Endothelial cell of umbilical vein (primary cell): ENCODE data around the gene WEE2. TPM values are rescaled to one million over a fixed set of nuclear protein-coding genes. Genes with fewer than 3 reads are reported as not detected.

Experiments used
- BruUV-seq: library from RNA; stranded (reverse); fragments of 400-500 nt; replicated peaks from 2 replicates; lab custom pipeline; 2021; lab: Mats Ljungman, UMichigan
- CTCF ChIA-PET: fragments of 300-600, 350-600 bp; sonication (Branson Sonifier 250); formaldehyde crosslinking; loops from one replicate; lab custom pipeline; 2021; ENCODE audit warnings: antibody characterized with exemption, inconsistent platforms; lab: Charles Lee
- POLR2A ChIA-PET: fragments of 300-600, 350-600 bp; sonication (Branson Sonifier 250); formaldehyde crosslinking; loops from one replicate; lab custom pipeline; 2021; ENCODE audit warnings: antibody characterized with exemption, inconsistent platforms; lab: Charles Lee
- DNase-seq: peaks from one replicate; pipeline ENCODE4 v3.0.0-alpha.2; 2011; ENCODE audit warnings: low read depth, low spot score
- FAIRE-seq: peaks from 2 replicates; lab custom pipeline; 2011; peaks lifted over from hg19 to GRCh38; lab: Jason Lieb, UNC
- H2AFZ ChIP-seq: 2 replicates; pipeline ENCODE4 v1.6.0; 2012; ENCODE audit warnings: low read depth, low read length, control low read depth, inconsistent platforms
- H3K27ac ChIP-seq: 2 replicates; pipeline ENCODE4 v1.5.1; 2011; ENCODE audit warnings: low read depth, mild to moderate bottlenecking, control low read depth, low read length, moderate library complexity; ENCODE audit not compliant: insufficient read depth
- H3K27me3 ChIP-seq, 2 experiments: 2 replicates each; pipeline versions ENCODE4 v1.6.0 to v1.6.1; 2011; ENCODE audit warnings: low read length in 2 of 2, mixed read lengths in 1 of 2; ENCODE audit not compliant: control insufficient read depth in 2 of 2, insufficient read depth in 2 of 2
- H3K36me3 ChIP-seq, 2 experiments: 2 replicates in 1 of 2; 3 replicates in 1 of 2; pipeline ENCODE4 v1.5.1; 2011; ENCODE audit warnings: low read length in 2 of 2, mild to moderate bottlenecking in 1 of 2, moderate library complexity in 1 of 2; ENCODE audit not compliant: control insufficient read depth in 2 of 2, insufficient read depth in 2 of 2; ENCODE audit errors: extremely low read depth in 1 of 2
- H3K4me1 ChIP-seq: 3 replicates; pipeline ENCODE4 v1.5.1; 2011; ENCODE audit warnings: mild to moderate bottlenecking, low read length; ENCODE audit not compliant: control insufficient read depth, insufficient read depth; ENCODE audit errors: extremely low read depth
- H3K4me2 ChIP-seq: 2 replicates; pipeline ENCODE4 v1.6.1; 2011; ENCODE audit warnings: low read length, control low read depth, mixed read lengths; ENCODE audit not compliant: insufficient read depth
- H3K4me3 ChIP-seq, 3 experiments: fragments of 200-600 bp in 1 of 3; sonication (generic), shearing (Covaris generic) in 1 of 3; replicated peaks in 1 of 3; 2 replicates each; pipeline ENCODE4 v1.5.1; 2011 to 2016; ENCODE audit warnings: control low read depth in 3 of 3, low read length in 3 of 3, mild to moderate bottlenecking in 2 of 3, inconsistent platforms in 1 of 3, low read depth in 1 of 3, moderate library complexity in 1 of 3; ENCODE audit not compliant: insufficient read depth in 1 of 3
- H3K79me2 ChIP-seq: 2 replicates; pipeline ENCODE4 v1.6.0; 2012; ENCODE audit warnings: low read length, inconsistent platforms; ENCODE audit not compliant: control insufficient read depth, insufficient read depth
- H3K9ac ChIP-seq: replicated peaks from 2 replicates; pipeline ENCODE3; 2011; ENCODE audit warnings: low read length, control low read depth; ENCODE audit not compliant: insufficient read depth; ENCODE audit errors: extremely low read depth
- H3K9me1 ChIP-seq: replicated peaks from 3 replicates; pipeline ENCODE4 v1.6.0; 2011; ENCODE audit warnings: mild to moderate bottlenecking, low read length; ENCODE audit not compliant: control insufficient read depth, insufficient read depth; ENCODE audit errors: extremely low read depth
- H3K9me3 ChIP-seq: replicated peaks from 2 replicates; pipeline ENCODE4 v1.5.1; 2012; ENCODE audit warnings: low read length, inconsistent platforms; ENCODE audit not compliant: control insufficient read depth, insufficient read depth
- H4K20me1 ChIP-seq: replicated peaks from 2 replicates; pipeline ENCODE3; 2011; ENCODE audit warnings: mild to moderate bottlenecking, low read length; ENCODE audit not compliant: control insufficient read depth, insufficient read depth; ENCODE audit errors: extremely low read depth
- EZH2 ChIP-seq: IDR thresholded peaks from 2 replicates; pipeline ENCODE4 v1.6.1; 2012; ENCODE audit warnings: borderline replicate concordance, low read depth, mild to moderate bottlenecking, moderate library complexity, low read length, inconsistent platforms; ENCODE audit not compliant: severe bottlenecking
- FOS ChIP-seq: IDR thresholded peaks from 2 replicates; pipeline ENCODE4 v1.6.1; 2011; ENCODE audit warnings: mild to moderate bottlenecking, low read length, moderate library complexity, borderline replicate concordance; ENCODE audit not compliant: insufficient read depth
- GATA2 ChIP-seq: IDR thresholded peaks from 2 replicates; pipeline ENCODE4 v1.7.0; 2011; ENCODE audit warnings: low read depth, mild to moderate bottlenecking, moderate library complexity, mixed read lengths, low read length; ENCODE audit not compliant: insufficient read length, insufficient read depth
- JUN ChIP-seq: IDR thresholded peaks from 2 replicates; pipeline ENCODE4 v1.6.1; 2011; ENCODE audit warnings: borderline replicate concordance, low read depth; ENCODE audit not compliant: insufficient read length, insufficient read depth
- MYC ChIP-seq: IDR thresholded peaks from one replicate; pipeline ENCODE4 v1.6.1; 2011; ENCODE audit warnings: mild to moderate bottlenecking, low read depth, low read length
- POLR2A ChIP-seq: IDR thresholded peaks from 2 replicates; pipeline ENCODE4 v1.6.1; 2012; ENCODE audit warnings: low read depth, mild to moderate bottlenecking, control low read depth, low read length
- POLR2AphosphoS5 ChIP-seq: IDR thresholded peaks from 2 replicates; pipeline ENCODE4 v1.6.1; 2012; ENCODE audit warnings: low read depth, mild to moderate bottlenecking, control low read depth, low read length, moderate library complexity; ENCODE audit not compliant: insufficient read depth
- dilution Hi-C: fragments of 300-500 bp; cut with MboI; formaldehyde crosslinking; loops from one replicate; pipeline ENCODE4 v1.15.0; 2019; ENCODE audit warnings: low sequenced_read_pairs; ENCODE audit not compliant: extremely low pct_ligation_motif_present
- intact Hi-C: fragments of 100-400 bp; cut with micrococcal nuclease; formaldehyde crosslinking; loops from one replicate; pipeline ENCODE4 v1.10.0; 2022
- polyA plus RNA-seq, 4 experiments: library from polyadenylated mRNA; depleted of rRNA in 3 of 4; stranded (reverse) in 3 of 4; unstranded in 1 of 4; fragments of >200 nt; gene quantifications; 2 replicates each; pipeline versions ENCODE4 v1.2.1 to v1.2.3, GENCODE V29; 2011 to 2012; ENCODE audit warnings: missing spikeins in 1 of 4
- total RNA-seq: library from RNA; stranded (reverse); gene quantifications from 2 replicates; pipeline ENCODE4 v1.2.3, GENCODE V29; 2021
- TF ChIP-seq, protein P1 (sequence below): IDR thresholded peaks from 2 replicates; pipeline ENCODE4 v1.6.1; 2011; ENCODE audit not compliant: insufficient read depth, insufficient read length

WEE2 gene
- total and polyA plus RNA-seq, 2 donors (not counting 3 experiments of a cell fraction or from before 2014, with no cell fraction given): not detected

DNA sequence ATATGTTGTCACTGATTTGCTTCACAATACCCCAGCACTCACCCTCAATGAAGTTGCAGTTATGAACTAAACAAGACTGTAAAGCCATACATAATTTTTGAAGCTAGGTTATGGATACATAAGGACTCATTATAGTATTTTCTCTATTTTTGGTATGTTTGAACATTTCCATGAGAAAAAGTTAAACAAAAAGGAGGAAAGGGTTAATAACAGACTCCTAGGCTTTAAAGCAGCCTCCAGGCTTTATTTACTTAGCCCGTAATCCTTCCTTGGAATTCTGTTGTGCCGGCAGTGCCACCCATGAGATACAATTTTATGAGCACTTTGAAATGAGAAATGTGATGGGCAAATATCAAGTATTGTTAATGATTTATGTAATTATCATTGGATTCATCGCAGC, 4.0 kb upstream of the WEE2 start:
- BruUV-seq: no TSS peak
- ChIA-PET POLR2A (no interaction called here), CTCF (no interaction called here)
- H3K4me3 ChIP-seq: no peak overlapping the region
- H4K20me1 ChIP-seq: no peaks in the 10 kb centered on the region
- FAIRE-seq: no peak
- H3K27ac ChIP-seq: no peak overlapping the region
- intact Hi-C loops (no loop called here), dilution Hi-C loops (no loop called here)
- H3K9ac ChIP-seq: no peak overlapping the region
- TF ChIP-seq POLR2AphosphoS5 (no peak), MYC (no peak), FOS (no peak), POLR2A (no peak), JUN (no peak)
- TF ChIP-seq, protein P1, sequence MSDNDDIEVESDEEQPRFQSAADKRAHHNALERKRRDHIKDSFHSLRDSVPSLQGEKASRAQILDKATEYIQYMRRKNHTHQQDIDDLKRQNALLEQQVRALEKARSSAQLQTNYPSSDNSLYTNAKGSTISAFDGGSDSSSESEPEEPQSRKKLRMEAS: no peak
- no peak for DNase-seq
- no peak overlapping the region for H2AFZ ChIP-seq
- H3K9me1 ChIP-seq: no peaks in the 10 kb centered on the region
- H3K79me2 ChIP-seq: peaks cover 12% of the 10 kb centered on the region
- H3K4me2 ChIP-seq: no peak overlapping the region
- peaks cover 10 to 18% of the 10 kb centered on the region in 2 experiments for H3K27me3 ChIP-seq
- peaks cover 10% of the 10 kb centered on the region for H3K4me1 ChIP-seq
- H3K9me3 ChIP-seq: no peaks in the 10 kb centered on the region
- H3K36me3 ChIP-seq: no peaks in the 10 kb centered on the region

DNA sequence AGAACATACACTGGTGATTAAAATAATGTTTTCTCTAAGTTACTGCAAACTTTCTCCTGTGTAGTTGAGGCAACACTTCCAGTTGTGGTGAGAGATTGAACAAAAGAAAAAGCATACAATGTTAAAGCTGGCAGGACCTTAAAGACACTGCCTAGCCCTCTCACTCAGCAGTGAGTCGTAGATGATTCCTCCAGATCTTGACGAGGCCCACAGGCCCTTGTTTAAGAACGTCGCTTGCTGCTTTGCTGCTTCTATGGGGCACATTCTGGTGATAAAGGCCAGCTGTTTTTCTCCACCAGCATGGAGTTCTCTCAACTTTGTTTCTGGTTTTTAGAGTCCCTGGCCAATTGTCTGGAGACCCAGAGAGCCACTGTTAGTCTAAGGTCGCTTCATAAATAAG, 3.4 kb upstream of the WEE2 start:
- intact Hi-C loops: no loop called here
- no peaks in the 10 kb centered on the region for H3K9me3 ChIP-seq
- no peak overlapping the region for H3K27ac ChIP-seq
- H3K4me3 ChIP-seq: no peak overlapping the region
- CTCF ChIA-PET: no interaction called here
- H4K20me1 ChIP-seq: no peaks in the 10 kb centered on the region
- DNase-seq: no peak
- H3K4me2 ChIP-seq: no peak overlapping the region
- no peaks in the 10 kb centered on the region for H3K36me3 ChIP-seq
- POLR2A ChIA-PET: no interaction called here
- peaks cover 10% of the 10 kb centered on the region for H3K4me1 ChIP-seq
- H3K9me1 ChIP-seq: no peaks in the 10 kb centered on the region
- FAIRE-seq: no peak
- dilution Hi-C loops: no loop called here
- TF ChIP-seq EZH2 (no peak), POLR2A (no peak), GATA2 (no peak), JUN (no peak)
- TF ChIP-seq, protein P1: no peak
- H2AFZ ChIP-seq: no peak overlapping the region
- H3K79me2 ChIP-seq: peaks cover 9% of the 10 kb centered on the region
- no TSS peak for BruUV-seq
- H3K9ac ChIP-seq: no peak overlapping the region
- peaks cover 10 to 18% of the 10 kb centered on the region in 2 experiments for H3K27me3 ChIP-seq
